Heart left ventricle (tissue), 16 donors: ENCODE results near the gene DNAH1. TPM values are rescaled to one million over a fixed set of nuclear protein-coding genes. Genes with fewer than 3 reads are reported as not detected.
A peak's percentile ranks its signal among the peaks of the same experiment; 100 is the strongest.
"Not testable (repeated sequence)": the region's sequence is repeated elsewhere in the genome, so short reads cannot be mapped to it uniquely, and the experiment has no call there.

Source experiments
- ATAC-seq, 4 donors: fragments of 200-7000 bp; cut with Tn5 transposase; one replicate each; pipeline ENCODE4 v1.9.1; 2020 to 2022; ENCODE audit warnings: moderate library complexity in 4 of 4, mild to moderate bottlenecking in 3 of 4, moderate number of reproducible peaks in 1 of 4
- DNase-seq, 5 donors: peaks; one replicate each; pipeline ENCODE4 v3.0.0-alpha.2; 2020
- H3K27ac ChIP-seq, 12 donors: fragments of 200-600 bp; sonication (generic) in 4 of 12; one replicate each; pipeline versions ENCODE4 v1.5.0 to v1.8.0; 2016 to 2022; ENCODE audit warnings: mild to moderate bottlenecking in 2 of 12
- H3K27me3 ChIP-seq, 9 donors: fragments of 200-600 bp; sonication (generic) in 2 of 9; one replicate each; pipeline versions ENCODE4 v1.5.1 to v1.8.0; 2016 to 2022; ENCODE audit warnings: mild to moderate bottlenecking in 3 of 9
- H3K36me3 ChIP-seq, 9 donors: fragments of 200-600 bp; sonication (generic) in 2 of 9; one replicate each; pipeline versions ENCODE4 v1.5.0 to v1.8.0; 2018 to 2022; ENCODE audit warnings: mild to moderate bottlenecking in 2 of 9
- H3K4me1 ChIP-seq, 12 donors: fragments of 200-600 bp; sonication (generic) in 4 of 12; one replicate each; pipeline versions ENCODE4 v1.5.0 to v1.8.0; 2016 to 2022; ENCODE audit warnings: mild to moderate bottlenecking in 3 of 12
- H3K4me3 ChIP-seq, 12 donors: fragments of 200-600 bp; sonication (generic) in 4 of 12; one replicate each; pipeline versions ENCODE4 v1.5.0 to v1.8.0; 2017 to 2022; ENCODE audit warnings: mild to moderate bottlenecking in 9 of 12, moderate library complexity in 4 of 12
- H3K9me3 ChIP-seq, 12 donors: fragments of 200-600 bp; sonication (generic) in 4 of 12; one replicate each; pipeline versions ENCODE4 v1.5.0 to v1.8.0; 2016 to 2022; ENCODE audit warnings: mild to moderate bottlenecking in 1 of 12
- POLR2A ChIP-seq, 2 donors: fragments of 450-650 bp; IDR thresholded peaks; one replicate each; pipeline ENCODE4 v1.6.1; 2017; ENCODE audit warnings: antibody characterized with exemption in 2 of 2, mild to moderate bottlenecking in 2 of 2, moderate library complexity in 2 of 2
- WGBS, 4 donors: extraction: QIAGEN DNeasy Blood & Tissue Kit in 2 of 4; methylation state at CpG; one replicate each; pipeline versions ENCODE4 v1.1.5 to v1.1.7; 2013 to 2018; 5-methylcytosine and 5-hydroxymethylcytosine counted together
- intact Hi-C, 10 donors: fragments of 100-400 bp; cut with DNase I; formaldehyde crosslinking; loops; one replicate each; pipeline versions ENCODE4 v1.11.1 to v1.14.2; 2022
- polyA plus RNA-seq, 2 donors: library from polyadenylated mRNA; stranded (reverse); fragments of 200-250 nt; gene quantifications; one replicate each; pipeline ENCODE4 v1.2.3, GENCODE V29; 2013
- total RNA-seq, 9 donors: library from RNA; depleted of rRNA in 2 of 9; stranded (reverse); fragments of >200 nt in 2 of 9; fragmentation: NEBNext Ultra II Directional in 3 of 9; extraction: Animal tissue kit (Norgen Biotek cat#: 25700) in 3 of 9; gene quantifications; one replicate each; pipeline versions ENCODE4 v1.1.0 to v1.2.4, GENCODE V29; 2016 to 2023
- TF ChIP-seq, protein P1 (sequence below), 12 donors: fragments of 200-600 bp; sonication (generic) in 4 of 12; IDR thresholded peaks; one replicate each; pipeline versions ENCODE4 v1.5.0 to v1.8.0; 2018 to 2022; ENCODE audit warnings: antibody characterized with exemption in 12 of 12, mild to moderate bottlenecking in 5 of 12
- donor health status: ischemic (EF 13 %, LVEDD 7.1; RV severe dilation, severe dysfunction).
- donor health status: healthy with polysubstance abuse.
- donor health status: DM: no; HTN: yes; CAD: no.
- donor health status: DM: no; HTN: no; CAD: no.
- donor health status: ischemic (EF 25% LVEDD 6.9; RV normal size, moderate dysfunction).
- donor health status: ischemic (EF 25% LVEDD 5.7; RV mildly dilated, moderate dysfunction).
- donor health status: healthy.
- donor health status: DM: yes; HTN: yes; CAD: no.
- donor health status: ischemic (EF 35%, LVEDD 5.7; RV mildly dilated, moderate dysfunction).
- donor health status: nonischemic (EF 11% LVEDD 7.7; RV severe dilation, severe dysfunction).
- donor health status: DM: yes; HTN: yes; CAD: no.
- donor health status: PGD.
- donor health status: ischemic (EF 29% LVEDD 5.4; RV normal size, mild dysfunction).
- donor health status: nonischemic (EF 23%, LVEDD 6.1; RV moderate dilation, normal function).

Gene DNAH1
- total and polyA plus RNA-seq, 11 donors: 0.95 to 6.6 (median 2.8) TPM

DNA sequence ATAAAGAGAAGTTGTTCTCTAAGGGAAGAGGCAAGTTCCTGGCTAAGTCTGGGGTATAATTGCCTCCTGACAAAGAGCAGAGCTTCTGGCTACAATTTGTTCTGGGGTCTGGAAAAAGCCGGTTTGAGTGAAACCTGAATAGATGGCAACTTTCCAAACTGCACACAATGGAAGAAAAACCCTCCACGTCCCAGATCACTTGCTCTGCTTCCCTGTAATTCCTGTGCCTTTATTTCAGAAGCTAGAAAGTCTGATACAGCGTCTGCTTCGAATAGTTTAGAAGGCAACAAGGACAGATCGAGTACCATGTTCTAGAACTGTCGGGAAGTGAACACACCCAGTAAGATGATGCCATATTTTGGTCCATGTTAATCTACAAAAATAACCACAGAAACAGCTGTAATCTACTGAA lies 36.1 kb upstream of the DNAH1 start:
- intact Hi-C loops: loop anchor here in 2 of 10 donors (10.0 kb wide), 2 partner anchors 125 to 285 kb away; partner anchors contain the start of gene RPL29 (in 1 of the 2)
- Histone ChIP-seq H3K27ac (peak overlapping the region; percentile 94 to 99 (median 98)), H3K4me1 (peaks cover 0 to 65% (median 39%) of the 10 kb centered on the region in 12 donors), H3K36me3 (peaks cover 0 to 25% (median 7%) of the 10 kb centered on the region in 9 donors), H3K27me3 (no peaks in the 10 kb centered on the region), H3K4me3 (peak overlapping the region in 5 of 12 donors; percentile 2 to 99 (median 75)), H3K9me3 (no peaks in the 10 kb centered on the region)
- no peak for DNase-seq
- 17 to 31% (median 24%) methylated on average over 6 of the region's 6 CpGs for WGBS, 4 donors
- ATAC-seq: no peak
- no peak for TF ChIP-seq POLR2A (IDR thresholded peaks at IDR 0.05)
- TF ChIP-seq, protein P1, sequence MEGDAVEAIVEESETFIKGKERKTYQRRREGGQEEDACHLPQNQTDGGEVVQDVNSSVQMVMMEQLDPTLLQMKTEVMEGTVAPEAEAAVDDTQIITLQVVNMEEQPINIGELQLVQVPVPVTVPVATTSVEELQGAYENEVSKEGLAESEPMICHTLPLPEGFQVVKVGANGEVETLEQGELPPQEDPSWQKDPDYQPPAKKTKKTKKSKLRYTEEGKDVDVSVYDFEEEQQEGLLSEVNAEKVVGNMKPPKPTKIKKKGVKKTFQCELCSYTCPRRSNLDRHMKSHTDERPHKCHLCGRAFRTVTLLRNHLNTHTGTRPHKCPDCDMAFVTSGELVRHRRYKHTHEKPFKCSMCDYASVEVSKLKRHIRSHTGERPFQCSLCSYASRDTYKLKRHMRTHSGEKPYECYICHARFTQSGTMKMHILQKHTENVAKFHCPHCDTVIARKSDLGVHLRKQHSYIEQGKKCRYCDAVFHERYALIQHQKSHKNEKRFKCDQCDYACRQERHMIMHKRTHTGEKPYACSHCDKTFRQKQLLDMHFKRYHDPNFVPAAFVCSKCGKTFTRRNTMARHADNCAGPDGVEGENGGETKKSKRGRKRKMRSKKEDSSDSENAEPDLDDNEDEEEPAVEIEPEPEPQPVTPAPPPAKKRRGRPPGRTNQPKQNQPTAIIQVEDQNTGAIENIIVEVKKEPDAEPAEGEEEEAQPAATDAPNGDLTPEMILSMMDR (IDR thresholded peaks at IDR 0.05): no peak

GRCh38 chr3:52281981-52282801 lies 33.9 kb upstream of the DNAH1 start:
- TF ChIP-seq POLR2A (IDR thresholded peaks at IDR 0.05): no peak
- no peak overlapping the region for H3K4me3 ChIP-seq
- DNase-seq (no peak), ATAC-seq (no peak)
- intact Hi-C loops: loop anchor here in 2 of 10 donors (10.0 kb wide), 2 partner anchors 123 to 287 kb away; partner anchors contain the start of gene RPL29 (in 1 of the 2)
- H3K9me3 ChIP-seq: no peaks in the 10 kb centered on the region
- H3K4me1 ChIP-seq: peaks cover 0 to 54% (median 23%) of the 10 kb centered on the region in 12 donors
- WGBS, 4 donors: 62 to 71% (median 68%) methylated on average over 8 of the region's 8 CpGs
- peak overlapping the region in 2 of 12 donors; percentile 20 to 80 for H3K27ac ChIP-seq
- H3K36me3 ChIP-seq: peaks cover 0 to 20% (median 7%) of the 10 kb centered on the region in 9 donors
- no peaks in the 10 kb centered on the region for H3K27me3 ChIP-seq

DNA sequence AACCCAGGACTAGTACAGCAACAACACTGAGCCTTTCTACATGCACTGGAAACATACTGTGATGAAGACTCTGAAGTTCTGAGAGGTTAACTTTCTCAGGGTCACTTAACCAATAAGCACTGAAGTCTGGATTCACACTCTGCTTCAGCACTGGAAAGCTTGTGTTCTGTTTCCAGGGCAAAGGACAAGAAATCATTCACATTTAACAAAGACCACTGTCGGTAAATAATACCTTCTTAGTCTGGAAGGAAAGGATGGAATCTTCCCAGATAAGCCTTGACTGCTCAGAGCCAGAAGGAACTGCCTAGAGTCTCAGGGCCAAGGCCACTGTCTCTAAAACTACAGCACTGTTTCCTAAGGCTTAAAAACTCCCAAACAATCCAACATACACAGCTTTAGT lies 32.8 kb upstream of the DNAH1 start:
- intact Hi-C loops: loop anchor here in 2 of 10 donors (10.0 kb wide), 2 partner anchors 121 to 289 kb away; partner anchors contain the start of gene RPL29 (in 1 of the 2)
- Histone ChIP-seq H3K4me3 (no peak overlapping the region), H3K27me3 (no peaks in the 10 kb centered on the region), H3K36me3 (peaks cover 0 to 20% (median 7%) of the 10 kb centered on the region in 9 donors), H3K4me1 (peaks cover 0 to 57% (median 24%) of the 10 kb centered on the region in 12 donors), H3K27ac (peak overlapping the region in 1 of 12 donors; percentile 80), H3K9me3 (no peaks in the 10 kb centered on the region)
- TF ChIP-seq, protein P1 (IDR thresholded peaks at IDR 0.05): no peak
- no peak for TF ChIP-seq POLR2A (IDR thresholded peaks at IDR 0.05)
- DNase-seq: no peak
- WGBS, 4 donors: 55 to 73% (median 65%) methylated on average over 1 of the region's 1 CpG
- no peak for ATAC-seq

DNA sequence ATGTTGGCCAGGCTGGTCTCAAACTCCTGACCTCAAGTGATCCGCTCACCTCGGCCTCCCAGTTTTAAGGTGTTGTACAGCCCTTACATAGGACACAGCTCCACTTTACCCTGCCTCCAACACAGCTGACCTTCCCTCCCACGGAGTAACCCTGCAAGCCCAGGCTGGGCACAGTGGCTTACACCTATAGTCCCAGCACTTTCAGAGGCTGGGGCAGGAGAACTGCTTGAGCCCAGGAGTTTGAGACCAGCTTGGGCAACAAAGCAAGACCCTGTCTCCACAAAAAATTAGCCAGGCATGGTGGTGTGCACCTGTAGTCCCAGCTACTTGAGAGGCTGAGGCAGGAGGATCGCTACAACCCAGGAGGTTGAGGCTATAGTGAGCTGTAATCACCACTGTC lies 32.1 kb upstream of the DNAH1 start:
- H3K27ac ChIP-seq, DNase-seq, H3K27me3 ChIP-seq, H3K9me3 ChIP-seq, H3K4me3 ChIP-seq, ATAC-seq: not testable (repeated sequence)
- H3K36me3 ChIP-seq: peaks cover 0 to 20% (median 7%) of the 10 kb centered on the region in 9 donors
- WGBS, 4 donors: 90 to 98% (median 92%) methylated on average over 4 of the region's 4 CpGs
- H3K4me1 ChIP-seq: peaks cover 0 to 63% (median 26%) of the 10 kb centered on the region in 12 donors
- intact Hi-C loops: loop anchor here in 2 of 10 donors (10.0 kb wide), 2 partner anchors 121 to 289 kb away; partner anchors contain the start of gene RPL29 (in 1 of the 2)

GRCh38 chr3:52286777-52287110 lies 29.4 kb upstream of the DNAH1 start:
- WGBS, 4 donors: 73 to 82% (median 77%) methylated on average over 8 of the region's 8 CpGs
- ATAC-seq: peak in 1 of 4 donors; percentile 1
- Histone ChIP-seq H3K36me3 (peaks cover 0 to 35% (median 9%) of the 10 kb centered on the region in 9 donors), H3K27me3 (no peaks in the 10 kb centered on the region), H3K4me3 (peak overlapping the region in 11 of 12 donors; percentile 55 to 96 (median 85)), H3K27ac (peak overlapping the region in 11 of 12 donors; percentile 93 to 100 (median 99)), H3K4me1 (peaks cover 0 to 43% (median 13%) of the 10 kb centered on the region in 12 donors), H3K9me3 (no peaks in the 10 kb centered on the region)
- TF ChIP-seq POLR2A (IDR thresholded peaks at IDR 0.05): no peak
- intact Hi-C loops: loop anchor here in 3 of 10 donors (5.0 to 10.0 kb wide), 3 partner anchors 54 to 292 kb away; partner anchors contain the start of gene RPL29 (in 1 of the 3)
- DNase-seq: no peak
